ENCODE data around the gene PTPRT. TPM values are rescaled to one million over a fixed set of nuclear protein-coding genes. Genes with fewer than 3 reads are reported as not detected.

The PTPRT gene
- total and polyA plus RNA-seq, 2 of the 13 experiments (the other 11 are each of a cell fraction or from before 2014, with no cell fraction given) = under 0.01 to 0.09 TPM

GRCh38 chr20:42887281-42887680 is 302.4 kb downstream of the PTPRT start:
- no peaks in the 10 kb centered on the region for H3K36me3 ChIP-seq (replicated peaks in 1 of 2; ENCODE audit: control insufficient read depth in 1 of 2, insufficient read depth in 2 of 2, low read length in 2 of 2)
- no peaks in the 10 kb centered on the region for H3K4me1 ChIP-seq (ENCODE audit: insufficient read depth, low read length)
- CTCF ChIA-PET (ENCODE audit: low intra/inter-chr PET ratio, low total read pairs) = no interaction called here
- intact Hi-C loops (cut with micrococcal nuclease; ENCODE audit: unreplicated experiment) (no loop called here), in situ Hi-C loops (cut with HindIII; ENCODE audit: extremely low pct_ligation_motif_present, low pct_unique_long_range_greater_than_20kb) (no loop called here)
- H3K27me3 ChIP-seq (ENCODE audit: control insufficient read depth in 1 of 2, insufficient read depth in 2 of 2, low read length in 2 of 2) = no peaks in the 10 kb centered on the region
- WGBS (ENCODE audit: low lambda C conversion rate) = 0% methylated on average over 3 of the region's 3 CpGs
- no peaks in the 10 kb centered on the region for H3K79me2 ChIP-seq (ENCODE audit: insufficient read depth, low read length)
- no peak overlapping the region for H2AFZ ChIP-seq (ENCODE audit: low read length)
- no TSS peak for BruUV-seq (replicated peaks)
- H3K27ac ChIP-seq (ENCODE audit: extremely low read length, insufficient read depth, low read length) = no peak overlapping the region
- no peak overlapping the region for H3K4me3 ChIP-seq (replicated peaks in 1 of 3; ENCODE audit: insufficient read depth in 1 of 3, low read depth in 2 of 3, low read length in 3 of 3)
- FAIRE-seq = no peak
- H4K20me1 ChIP-seq (ENCODE audit: insufficient read depth, low read length) = no peaks in the 10 kb centered on the region
- POLR2A ChIA-PET = no interaction called here
- DNase-seq (ENCODE audit: low spot score) = no peak
- H3K9me3 ChIP-seq (ENCODE audit: low read length) = peaks cover 36% of the 10 kb centered on the region
- no peak overlapping the region for H3K9ac ChIP-seq (ENCODE audit: insufficient read depth, low read depth, low read length)
- ATAC-seq = no peak
- no peak overlapping the region for H3K4me2 ChIP-seq (ENCODE audit: low read depth, low read length)
- TF ChIP-seq ZNF598 (CRISPR knock-in tag; IDR thresholded peaks at IDR 0.05; ENCODE audit: borderline replicate concordance) (no peak), RBM39 (IDR thresholded peaks at IDR 0.05; ENCODE audit: low read depth, low read length, poor library complexity, severe bottlenecking) (no peak), KLF11 (CRISPR knock-in tag; IDR thresholded peaks at IDR 0.05) (no peak), POGK (CRISPR knock-in tag; conservative IDR thresholded peaks at IDR 0.05) (no peak), RBAK (CRISPR knock-in tag; IDR thresholded peaks at IDR 0.05) (no peak), NFE2 (CRISPR knock-in tag; IDR thresholded peaks at IDR 0.05) (no peak), BRD4 (CRISPR knock-in tag; IDR thresholded peaks at IDR 0.05) (no peak), RFX1 (IDR thresholded peaks at IDR 0.05) (no peak), AFF4 (CRISPR knock-in tag; IDR thresholded peaks at IDR 0.05) (no peak), AGO1 (IDR thresholded peaks at IDR 0.05; ENCODE audit: low read depth, low read length, poor library complexity, severe bottlenecking) (no peak), DBP (CRISPR knock-in tag; IDR thresholded peaks at IDR 0.05; ENCODE audit: not compliant biosample characterization) (no peak), SMAD9 (CRISPR knock-in tag; IDR thresholded peaks at IDR 0.05) (no peak), ZNF230 (CRISPR knock-in tag; IDR thresholded peaks at IDR 0.05) (no peak)
- TF ChIP-seq, protein P1, sequence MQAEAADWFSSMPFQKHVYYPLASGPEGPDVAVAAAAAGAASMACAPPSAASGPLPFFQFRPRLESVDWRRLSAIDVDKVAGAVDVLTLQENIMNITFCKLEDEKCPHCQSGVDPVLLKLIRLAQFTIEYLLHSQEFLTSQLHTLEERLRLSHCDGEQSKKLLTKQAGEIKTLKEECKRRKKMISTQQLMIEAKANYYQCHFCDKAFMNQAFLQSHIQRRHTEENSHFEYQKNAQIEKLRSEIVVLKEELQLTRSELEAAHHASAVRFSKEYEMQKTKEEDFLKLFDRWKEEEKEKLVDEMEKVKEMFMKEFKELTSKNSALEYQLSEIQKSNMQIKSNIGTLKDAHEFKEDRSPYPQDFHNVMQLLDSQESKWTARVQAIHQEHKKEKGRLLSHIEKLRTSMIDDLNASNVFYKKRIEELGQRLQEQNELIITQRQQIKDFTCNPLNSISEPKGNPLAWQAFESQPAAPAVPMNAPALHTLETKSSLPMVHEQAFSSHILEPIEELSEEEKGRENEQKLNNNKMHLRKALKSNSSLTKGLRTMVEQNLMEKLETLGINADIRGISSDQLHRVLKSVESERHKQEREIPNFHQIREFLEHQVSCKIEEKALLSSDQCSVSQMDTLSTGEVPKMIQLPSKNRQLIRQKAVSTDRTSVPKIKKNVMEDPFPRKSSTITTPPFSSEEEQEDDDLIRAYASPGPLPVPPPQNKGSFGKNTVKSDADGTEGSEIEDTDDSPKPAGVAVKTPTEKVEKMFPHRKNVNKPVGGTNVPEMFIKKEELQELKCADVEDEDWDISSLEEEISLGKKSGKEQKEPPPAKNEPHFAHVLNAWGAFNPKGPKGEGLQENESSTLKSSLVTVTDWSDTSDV (CRISPR knock-in tag; IDR thresholded peaks at IDR 0.05) = no peak
